Measurements from ENCODE around the gene MIGA1.
"Not testable (repeated sequence)": the region's sequence is repeated elsewhere in the genome, so short reads cannot be mapped to it uniquely, and the experiment has no call there.

The MIGA1 gene, protein sequence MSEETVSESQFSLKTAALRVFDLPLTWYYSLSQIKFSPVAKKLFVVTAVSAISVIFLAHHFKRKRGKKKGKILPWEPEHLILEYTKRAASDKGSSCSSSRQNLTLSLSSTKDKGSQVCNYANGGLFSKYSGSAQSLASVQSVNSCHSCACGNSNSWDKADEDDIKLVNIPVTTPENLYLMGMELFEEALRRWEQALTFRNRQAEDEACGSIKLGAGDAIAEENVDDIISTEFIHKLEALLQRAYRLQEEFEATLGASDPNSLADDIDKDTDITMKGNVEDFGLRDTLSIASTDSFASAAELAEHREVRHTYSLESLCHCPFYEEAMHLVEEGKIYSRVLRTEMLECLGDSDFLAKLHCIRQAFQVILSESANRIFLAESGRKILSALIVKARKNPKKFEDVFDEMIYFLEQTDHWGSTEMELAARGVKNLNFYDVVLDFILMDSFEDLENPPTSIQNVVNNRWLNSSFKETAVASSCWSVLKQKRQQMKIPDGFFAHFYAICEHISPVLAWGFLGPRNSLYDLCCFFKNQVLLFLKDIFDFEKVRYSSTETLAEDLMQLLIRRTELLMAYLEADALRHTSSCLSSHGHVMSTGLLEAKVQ

DNA sequence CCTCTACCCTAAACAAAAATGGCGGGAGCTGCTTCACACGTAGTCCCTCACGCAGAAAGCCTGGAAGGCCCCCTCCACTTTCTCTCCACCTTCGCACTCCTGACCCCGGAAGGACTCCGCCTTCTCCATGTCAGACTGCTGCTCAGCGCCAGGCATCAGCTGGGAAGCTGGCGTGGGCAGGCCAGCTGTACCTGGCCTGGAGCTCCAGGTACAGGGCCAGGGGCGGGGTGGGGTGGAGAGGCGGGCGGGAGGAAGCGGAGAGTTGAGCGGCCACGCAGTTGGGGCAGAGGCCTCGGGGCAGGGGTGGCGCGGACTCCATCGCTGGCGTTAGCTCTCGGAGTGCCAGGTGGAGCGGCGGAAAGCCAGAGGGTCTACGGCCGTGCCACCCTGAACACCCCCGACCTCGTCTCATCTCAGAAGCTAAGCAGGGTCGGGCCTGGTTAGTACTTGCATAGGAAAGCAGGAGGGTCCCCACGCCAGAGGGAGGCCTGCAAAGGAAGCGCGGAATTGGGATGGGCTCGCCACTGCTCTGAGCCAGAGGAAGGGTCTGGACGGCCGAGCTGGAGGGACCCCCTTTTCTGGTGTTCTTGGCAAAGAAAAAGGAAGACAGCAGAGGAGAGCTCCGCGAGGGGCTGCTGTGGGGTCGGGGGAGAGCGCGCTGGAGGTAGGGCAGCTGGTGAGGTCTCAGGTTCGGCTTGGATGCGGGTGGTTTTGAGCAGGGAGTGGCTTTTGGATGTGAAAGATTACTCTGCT, at the start of gene MIGA1:
MIGA1 (plus strand) TSS at position 121 of the 753 bp plus-strand sequence. CDS start 3,604 bp downstream, outside the sequence.
- DNase-seq (ENCODE audit: low read depth in 3 of 3, low spot score in 1 of 3): peak; percentile 63 to 74 (median 66)

GRCh38 chr1:77732090-77732489, 47.4 kb upstream of the MIGA1 start:
- DNase-seq (ENCODE audit: low read depth in 3 of 3, low spot score in 1 of 3): no peak

DNA sequence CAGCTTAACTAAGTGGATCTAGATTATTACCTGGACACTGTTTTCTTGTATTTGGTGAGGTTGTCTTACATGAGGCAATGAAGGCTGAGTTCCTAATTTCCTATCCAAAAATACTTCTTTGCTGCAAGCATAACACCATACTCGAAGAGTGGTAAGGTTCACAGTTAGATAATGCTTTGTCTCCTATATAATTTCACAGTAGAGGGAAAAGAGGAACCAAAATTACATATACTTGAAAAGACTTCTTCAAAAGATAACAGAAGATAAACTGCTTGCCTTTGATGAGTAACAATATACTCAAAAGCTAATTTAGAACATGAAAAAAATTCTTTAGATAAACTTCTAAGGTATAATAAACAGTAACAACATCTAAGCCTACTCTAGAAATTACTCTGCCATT, 40.2 kb upstream of the MIGA1 start:
- no peak for DNase-seq (ENCODE audit: low read depth in 3 of 3, low spot score in 1 of 3)

- DNase-seq (ENCODE audit: low read depth in 3 of 3, low spot score in 1 of 3): no peak
These were observed 38.1 kb upstream of the MIGA1 start for GRCh38 chr1:77741316-77741715.

- DNase-seq (ENCODE audit: low read depth in 3 of 3, low spot score in 1 of 3): no peak
These were observed 37.4 kb upstream of the MIGA1 start for GRCh38 chr1:77742011-77742555.

DNA sequence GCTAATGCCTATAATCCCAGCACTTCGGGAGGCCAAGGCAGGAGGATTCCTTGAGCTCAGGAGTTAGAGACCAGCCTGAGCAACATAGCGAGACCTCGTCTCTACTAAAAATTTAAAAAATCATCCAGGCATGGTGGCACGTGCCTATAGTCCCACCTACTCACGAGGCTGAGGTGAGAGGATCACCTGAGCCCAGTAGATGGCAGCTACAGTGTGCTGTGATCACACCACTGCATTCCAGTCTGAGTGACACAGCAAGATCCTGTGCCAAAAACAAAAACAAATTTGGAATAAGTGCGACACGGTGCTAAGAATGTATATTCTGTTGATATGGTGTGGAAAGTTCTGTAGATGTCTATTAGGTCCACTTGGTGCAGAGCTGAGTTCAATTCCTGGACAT, 34.9 kb upstream of the MIGA1 start:
- no peak for DNase-seq (ENCODE audit: low read depth in 3 of 3, low spot score in 1 of 3)

DNA sequence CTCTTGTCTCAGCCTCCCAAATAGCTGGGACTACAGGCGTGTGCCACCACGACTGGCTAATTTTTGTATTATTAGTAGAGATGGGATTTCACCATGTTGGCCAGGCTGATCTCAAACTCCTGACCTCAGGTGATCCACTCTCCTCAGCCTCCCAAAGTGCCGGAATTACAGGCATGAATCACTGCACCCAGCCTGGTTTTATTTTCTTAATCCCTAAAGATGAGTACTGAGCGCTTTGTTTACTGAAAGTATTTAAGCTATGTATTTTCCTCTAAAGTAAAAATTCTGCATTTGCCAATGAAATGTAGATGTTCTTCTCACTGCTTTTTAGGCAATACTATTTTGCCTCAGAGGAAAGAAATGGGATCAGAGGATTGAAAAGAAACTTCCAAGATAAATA, 30.0 kb upstream of the MIGA1 start:
- DNase-seq (ENCODE audit: low read depth in 3 of 3, low spot score in 1 of 3): not testable (repeated sequence)

DNA sequence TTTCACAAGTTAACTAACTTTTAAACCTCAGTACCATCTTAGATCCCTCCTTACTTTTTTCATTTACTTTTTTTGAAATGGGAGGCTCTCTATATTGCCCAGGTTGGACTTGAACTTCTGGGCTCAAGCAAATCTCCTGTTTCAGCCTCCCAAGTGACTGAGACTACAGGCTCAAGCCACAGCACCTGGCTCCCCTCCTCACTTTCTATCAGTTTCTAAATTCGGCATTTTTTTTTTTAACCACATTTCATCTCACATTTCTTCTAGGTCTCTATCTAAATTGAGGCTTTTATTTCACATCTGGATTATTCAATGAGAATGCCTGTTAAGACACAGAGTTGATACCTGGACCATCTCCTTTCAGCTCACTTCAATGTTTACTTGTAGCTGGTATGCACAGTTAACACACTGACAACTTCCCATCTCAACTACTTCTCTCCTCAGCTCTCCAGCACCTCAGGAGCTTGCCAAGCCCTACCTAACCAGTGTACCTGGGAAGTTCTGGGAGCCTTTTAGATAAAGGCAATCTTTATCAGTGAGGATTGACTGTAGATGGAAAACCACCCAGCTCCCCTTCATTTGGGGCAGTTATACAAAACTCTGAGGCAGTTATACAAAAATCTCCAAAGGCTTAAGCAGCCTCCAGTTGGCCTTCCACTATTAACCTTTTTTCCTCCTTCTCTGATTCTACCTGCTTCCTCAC, 23.2 kb upstream of the MIGA1 start:
- DNase-seq (ENCODE audit: low read depth in 3 of 3, low spot score in 1 of 3): no peak

GRCh38 chr1:77757066-77757584, 22.3 kb upstream of the MIGA1 start:
- no peak for DNase-seq (ENCODE audit: low read depth in 3 of 3, low spot score in 1 of 3)

- DNase-seq (ENCODE audit: low read depth in 3 of 3, low spot score in 1 of 3): no peak
These were observed 21.8 kb upstream of the MIGA1 start for GRCh38 chr1:77757603-77758002.

- peak; percentile 70 to 91 (median 81) for DNase-seq (ENCODE audit: low read depth in 3 of 3, low spot score in 1 of 3)
These were observed 20.1 kb upstream of the MIGA1 start, which contains the start of gene USP33 for GRCh38 chr1:77759071-77760028. Gene USP33, minus strand, starts transcription at chr1:77759852. Its CDS starts 18,155 bp downstream, at chr1:77741697.

- DNase-seq (ENCODE audit: low read depth in 3 of 3, low spot score in 1 of 3): no peak
These were observed 17.4 kb upstream of the MIGA1 start for GRCh38 chr1:77762072-77762476.

DNA sequence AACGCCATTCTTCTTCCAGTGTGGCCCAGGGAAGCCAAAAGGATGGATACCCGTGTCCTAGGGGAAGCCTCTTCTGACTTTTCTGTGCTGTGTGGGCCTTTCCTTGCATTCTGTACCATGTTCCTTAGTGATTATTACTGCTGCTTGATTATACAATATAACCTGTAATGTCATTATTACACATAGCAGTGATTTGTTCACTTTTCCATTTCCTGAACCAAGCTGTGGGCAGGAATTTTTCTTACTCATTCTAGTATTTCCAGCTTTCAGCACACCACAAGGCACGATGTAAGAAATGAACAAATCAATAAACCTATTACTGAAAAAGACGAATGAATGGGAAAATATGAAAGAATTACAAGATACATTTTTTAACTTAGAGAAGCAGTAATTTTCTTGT, 11.4 kb upstream of the MIGA1 start:
- DNase-seq (ENCODE audit: low read depth in 3 of 3, low spot score in 1 of 3): no peak

DNA sequence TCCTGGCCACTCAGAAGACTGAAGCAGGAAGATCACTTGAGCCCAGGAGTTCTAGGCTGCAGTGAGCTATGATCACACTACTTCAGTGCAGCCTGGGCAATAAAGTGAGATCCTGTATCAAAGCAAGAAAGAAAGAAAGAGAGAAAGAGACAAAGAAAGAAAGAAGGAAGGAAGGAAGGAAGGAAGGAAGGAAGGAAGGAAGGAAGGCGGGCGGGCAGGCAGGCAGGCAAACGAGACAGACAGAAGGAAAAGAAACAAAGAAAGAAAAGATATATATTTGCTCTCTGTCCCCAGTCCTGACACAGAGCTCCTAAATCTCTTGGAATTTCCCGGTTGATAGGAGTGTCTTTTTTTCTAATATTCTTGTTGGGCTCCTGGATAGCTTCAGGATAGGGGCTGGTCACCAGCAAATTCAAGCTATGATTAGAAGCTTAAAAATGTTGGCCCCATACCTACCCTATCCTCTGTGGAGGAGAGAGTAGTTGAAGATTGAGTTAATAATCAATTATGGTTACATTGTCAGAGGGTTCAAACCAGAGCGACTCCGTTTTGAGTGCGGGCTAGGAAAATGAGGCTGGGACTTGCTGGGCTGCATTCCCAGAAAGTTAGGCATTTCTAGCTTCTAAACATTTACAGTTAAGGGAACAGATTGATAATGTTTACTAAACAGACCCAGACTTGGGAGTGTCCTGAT, 3.3 kb upstream of the MIGA1 start:
- DNase-seq (ENCODE audit: low read depth in 3 of 3, low spot score in 1 of 3): no peak

- no peak for DNase-seq (ENCODE audit: low read depth in 3 of 3, low spot score in 1 of 3)
These were observed 2.2 kb downstream of the MIGA1 start for GRCh38 chr1:77781683-77782082.

GRCh38 chr1:77783141-77783540, 3.7 kb downstream of the MIGA1 start:
- no peak for DNase-seq (ENCODE audit: low read depth in 3 of 3, low spot score in 1 of 3)

DNA sequence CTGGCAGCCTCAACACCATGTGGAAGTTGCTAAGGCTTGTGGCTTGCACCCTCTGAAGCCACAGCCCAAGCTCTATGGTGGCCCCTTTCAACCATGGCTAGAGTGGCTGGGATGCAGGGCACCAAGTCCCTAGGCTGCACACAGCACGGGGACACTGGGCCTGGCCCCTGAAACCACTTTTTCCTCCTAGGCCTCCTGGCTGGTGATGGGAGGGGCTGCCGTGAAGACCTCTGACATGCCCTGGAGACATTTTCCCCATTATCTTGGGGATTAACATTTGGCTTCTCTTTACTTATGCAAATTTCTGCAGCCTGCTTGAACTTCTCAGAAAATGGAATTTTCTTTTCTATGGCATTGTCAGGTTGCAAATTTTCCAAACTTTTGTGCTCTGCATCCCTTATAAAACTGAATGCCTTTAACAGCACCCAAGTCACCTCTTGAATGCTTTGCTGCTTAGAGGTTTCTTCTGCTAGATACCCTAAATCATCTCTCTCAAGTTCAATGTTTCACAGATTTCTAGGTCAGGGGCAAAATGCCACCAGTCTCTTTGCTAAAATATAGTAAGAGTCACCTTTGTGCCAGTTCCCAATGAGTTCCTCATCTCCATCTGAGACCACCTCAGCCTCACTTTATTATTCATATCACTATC, 6.8 kb downstream of the MIGA1 start:
- DNase-seq (ENCODE audit: low read depth in 3 of 3, low spot score in 1 of 3): not testable (repeated sequence)

- DNase-seq (ENCODE audit: low read depth in 3 of 3, low spot score in 1 of 3): no peak
These were observed 15.1 kb downstream of the MIGA1 start for GRCh38 chr1:77794550-77794949.

All from stimulated activated CD4-positive, alpha-beta T cell treated with anti-CD3 and anti-CD28 coated beads, TNF-alpha, amount 100 ng/mL, for 1 hour (primary cell).